ENCODE data around the gene COX10.

- no peak for TF ChIP-seq POLR2AphosphoS5 (IDR thresholded peaks at IDR 0.05)
- TF ChIP-seq, protein P1, sequence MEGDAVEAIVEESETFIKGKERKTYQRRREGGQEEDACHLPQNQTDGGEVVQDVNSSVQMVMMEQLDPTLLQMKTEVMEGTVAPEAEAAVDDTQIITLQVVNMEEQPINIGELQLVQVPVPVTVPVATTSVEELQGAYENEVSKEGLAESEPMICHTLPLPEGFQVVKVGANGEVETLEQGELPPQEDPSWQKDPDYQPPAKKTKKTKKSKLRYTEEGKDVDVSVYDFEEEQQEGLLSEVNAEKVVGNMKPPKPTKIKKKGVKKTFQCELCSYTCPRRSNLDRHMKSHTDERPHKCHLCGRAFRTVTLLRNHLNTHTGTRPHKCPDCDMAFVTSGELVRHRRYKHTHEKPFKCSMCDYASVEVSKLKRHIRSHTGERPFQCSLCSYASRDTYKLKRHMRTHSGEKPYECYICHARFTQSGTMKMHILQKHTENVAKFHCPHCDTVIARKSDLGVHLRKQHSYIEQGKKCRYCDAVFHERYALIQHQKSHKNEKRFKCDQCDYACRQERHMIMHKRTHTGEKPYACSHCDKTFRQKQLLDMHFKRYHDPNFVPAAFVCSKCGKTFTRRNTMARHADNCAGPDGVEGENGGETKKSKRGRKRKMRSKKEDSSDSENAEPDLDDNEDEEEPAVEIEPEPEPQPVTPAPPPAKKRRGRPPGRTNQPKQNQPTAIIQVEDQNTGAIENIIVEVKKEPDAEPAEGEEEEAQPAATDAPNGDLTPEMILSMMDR (IDR thresholded peaks at IDR 0.05 in 8 of 11, conservative IDR thresholded peaks at IDR 0.05 in 3 of 11), result no peak
Observed at GRCh38 chr17:14135906-14136590, 66.7 kb downstream of the COX10 start.

All from spleen (tissue), 7 donors.